Measurements from ENCODE around the gene PAQR8. TPM values are rescaled to one million over a fixed set of nuclear protein-coding genes. Genes with fewer than 3 reads are reported as not detected.

PAQR8 gene
- total and polyA plus RNA-seq, 2 of the 13 experiments (the other 11 are each of a cell fraction or from before 2014, with no cell fraction given): 37.7 to 50.7 TPM

- TF ChIP-seq ZNF556 (CRISPR knock-in tag; IDR thresholded peaks at IDR 0.05; ENCODE audit: borderline replicate concordance) (no peak), ZNF616 (CRISPR knock-in tag; IDR thresholded peaks at IDR 0.05; ENCODE audit: low read depth) (no peak), ZFP41 (CRISPR knock-in tag; IDR thresholded peaks at IDR 0.05; ENCODE audit: borderline replicate concordance) (0 out of 2 replicates have a peak, but pooled peaks have one; percentile 42), ZNF841 (CRISPR knock-in tag; IDR thresholded peaks at IDR 0.05; ENCODE audit: borderline replicate concordance) (no peak), CBX1 (IDR thresholded peaks at IDR 0.05; ENCODE audit: low read depth) (no peak), YEATS4 (CRISPR knock-in tag; IDR thresholded peaks at IDR 0.05; ENCODE audit: borderline replicate concordance) (no peak), SRSF1 (optimal IDR thresholded peaks at IDR 0.05; ENCODE audit: low read depth, low read length) (no peak), ETS1 (CRISPR knock-in tag; IDR thresholded peaks at IDR 0.05) (no peak), STAG1 (CRISPR knock-in tag; IDR thresholded peaks at IDR 0.05) (peak; percentile 21; the same call in 1 of the 2 replicates), ZNF337 (CRISPR knock-in tag; IDR thresholded peaks at IDR 0.05; ENCODE audit: borderline replicate concordance, low read depth) (no peak), CENPX (CRISPR knock-in tag; IDR thresholded peaks at IDR 0.05) (no peak), ZNF883 (CRISPR knock-in tag; IDR thresholded peaks at IDR 0.05; ENCODE audit: not compliant biosample characterization) (no peak), RXRA (CRISPR knock-in tag; IDR thresholded peaks at IDR 0.05) (no peak), MBNL3 (CRISPR knock-in tag; conservative IDR thresholded peaks at IDR 0.05) (no peak), SKI (IDR thresholded peaks at IDR 0.05; ENCODE audit: partially characterized antibody) (no peak), ATRX (CRISPR knock-in tag; IDR thresholded peaks at IDR 0.05; ENCODE audit: borderline replicate concordance) (no peak), SMC3 (IDR thresholded peaks at IDR 0.05; ENCODE audit: low read length) (no peak), GTF3A (CRISPR knock-in tag; conservative IDR thresholded peaks at IDR 0.05) (no peak), PCBP2 (optimal IDR thresholded peaks at IDR 0.05; ENCODE audit: low read depth, low read length, poor library complexity, severe bottlenecking) (no peak), ZNF235 (CRISPR knock-in tag; IDR thresholded peaks at IDR 0.05; ENCODE audit: borderline replicate concordance) (no peak), IRF2 (CRISPR knock-in tag; IDR thresholded peaks at IDR 0.05) (no peak), HDAC2 (CRISPR knock-in tag; IDR thresholded peaks at IDR 0.05) (no peak)
- TF ChIP-seq, protein P1, sequence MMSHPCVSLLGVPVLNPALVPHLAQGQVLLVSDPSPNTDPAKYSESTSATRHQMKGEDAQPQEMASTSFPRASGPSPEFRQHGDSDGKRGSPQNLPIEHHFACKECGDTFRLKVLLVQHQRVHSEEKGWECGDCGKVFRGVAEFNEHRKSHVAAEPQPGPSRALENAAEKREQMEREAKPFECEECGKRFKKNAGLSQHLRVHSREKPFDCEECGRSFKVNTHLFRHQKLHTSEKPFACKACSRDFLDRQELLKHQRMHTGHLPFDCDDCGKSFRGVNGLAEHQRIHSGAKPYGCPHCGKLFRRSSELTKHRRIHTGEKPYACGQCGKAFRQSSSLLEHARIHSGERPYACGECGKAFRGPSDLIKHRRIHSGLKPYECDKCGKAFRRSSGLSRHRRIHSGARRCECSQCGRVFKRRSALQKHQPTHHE (CRISPR knock-in tag; IDR thresholded peaks at IDR 0.05; ENCODE audit: borderline replicate concordance): 0 out of 2 replicates have a peak, but pooled peaks have one; percentile 26
- TF ChIP-seq, protein P2, sequence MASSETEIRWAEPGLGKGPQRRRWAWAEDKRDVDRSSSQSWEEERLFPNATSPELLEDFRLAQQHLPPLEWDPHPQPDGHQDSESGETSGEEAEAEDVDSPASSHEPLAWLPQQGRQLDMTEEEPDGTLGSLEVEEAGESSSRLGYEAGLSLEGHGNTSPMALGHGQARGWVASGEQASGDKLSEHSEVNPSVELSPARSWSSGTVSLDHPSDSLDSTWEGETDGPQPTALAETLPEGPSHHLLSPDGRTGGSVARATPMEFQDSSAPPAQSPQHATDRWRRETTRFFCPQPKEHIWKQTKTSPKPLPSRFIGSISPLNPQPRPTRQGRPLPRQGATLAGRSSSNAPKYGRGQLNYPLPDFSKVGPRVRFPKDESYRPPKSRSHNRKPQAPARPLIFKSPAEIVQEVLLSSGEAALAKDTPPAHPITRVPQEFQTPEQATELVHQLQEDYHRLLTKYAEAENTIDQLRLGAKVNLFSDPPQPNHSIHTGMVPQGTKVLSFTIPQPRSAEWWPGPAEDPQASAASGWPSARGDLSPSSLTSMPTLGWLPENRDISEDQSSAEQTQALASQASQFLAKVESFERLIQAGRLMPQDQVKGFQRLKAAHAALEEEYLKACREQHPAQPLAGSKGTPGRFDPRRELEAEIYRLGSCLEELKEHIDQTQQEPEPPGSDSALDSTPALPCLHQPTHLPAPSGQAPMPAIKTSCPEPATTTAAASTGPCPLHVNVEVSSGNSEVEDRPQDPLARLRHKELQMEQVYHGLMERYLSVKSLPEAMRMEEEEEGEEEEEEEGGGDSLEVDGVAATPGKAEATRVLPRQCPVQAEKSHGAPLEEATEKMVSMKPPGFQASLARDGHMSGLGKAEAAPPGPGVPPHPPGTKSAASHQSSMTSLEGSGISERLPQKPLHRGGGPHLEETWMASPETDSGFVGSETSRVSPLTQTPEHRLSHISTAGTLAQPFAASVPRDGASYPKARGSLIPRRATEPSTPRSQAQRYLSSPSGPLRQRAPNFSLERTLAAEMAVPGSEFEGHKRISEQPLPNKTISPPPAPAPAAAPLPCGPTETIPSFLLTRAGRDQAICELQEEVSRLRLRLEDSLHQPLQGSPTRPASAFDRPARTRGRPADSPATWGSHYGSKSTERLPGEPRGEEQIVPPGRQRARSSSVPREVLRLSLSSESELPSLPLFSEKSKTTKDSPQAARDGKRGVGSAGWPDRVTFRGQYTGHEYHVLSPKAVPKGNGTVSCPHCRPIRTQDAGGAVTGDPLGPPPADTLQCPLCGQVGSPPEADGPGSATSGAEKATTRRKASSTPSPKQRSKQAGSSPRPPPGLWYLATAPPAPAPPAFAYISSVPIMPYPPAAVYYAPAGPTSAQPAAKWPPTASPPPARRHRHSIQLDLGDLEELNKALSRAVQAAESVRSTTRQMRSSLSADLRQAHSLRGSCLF (CRISPR knock-in tag; IDR thresholded peaks at IDR 0.05; ENCODE audit: borderline replicate concordance): peak; percentile 63; the same call in 1 of the 2 replicates
These were observed 684 bp downstream of the PAQR8 start (continued) for GRCh38 chr6:52362443-52363227.
